Muscle of leg (tissue), 11 donors: Measurements from ENCODE around the gene OR10A3. TPM values are rescaled to one million over a fixed set of nuclear protein-coding genes. Genes with fewer than 3 reads are reported as not detected.

Experiments used
- DNase-seq: peaks from one replicate; pipeline ENCODE4 v3.0.0; 2013
- H3K27ac ChIP-seq: one replicate; pipeline ENCODE4 v1.5.1; 2013; ENCODE audit warnings: mild to moderate bottlenecking, low read length, control low read depth
- H3K27me3 ChIP-seq: one replicate; pipeline ENCODE4 v1.6.1; 2013; ENCODE audit warnings: low read length; ENCODE audit not compliant: control insufficient read depth, insufficient read depth
- H3K36me3 ChIP-seq: one replicate; pipeline ENCODE4 v1.6.1; 2013; ENCODE audit warnings: low read length; ENCODE audit not compliant: control insufficient read depth, insufficient read depth
- H3K4me1 ChIP-seq: one replicate; pipeline ENCODE4 v1.6.1; 2013; ENCODE audit warnings: low read length; ENCODE audit not compliant: control insufficient read depth, insufficient read depth
- H3K4me3 ChIP-seq: one replicate; pipeline ENCODE4 v1.5.1; 2013; ENCODE audit warnings: low read length, control low read depth
- H3K9me3 ChIP-seq: replicated peaks from 2 replicates; pipeline ENCODE4 v1.6.1; 2013; ENCODE audit warnings: low read depth, low read length; ENCODE audit not compliant: control insufficient read depth
- WGBS: methylation state at CpG from one replicate; pipeline ENCODE4 v1.1.5; 2013; ENCODE audit warnings: missing lambda C conversion rate; ENCODE audit not compliant: insufficient coverage; 5-methylcytosine and 5-hydroxymethylcytosine counted together
- polyA plus RNA-seq, 8 donors: library from polyadenylated mRNA; unstranded; fragments of 120-200 nt; gene quantifications; one replicate each; pipeline versions ENCODE4 v1.2.1 to v1.2.3, GENCODE V29; 2013; ENCODE audit warnings: inconsistent platforms in 1 of 8, low replicate concordance in 1 of 8; ENCODE audit not compliant: insufficient read length in 8 of 8, insufficient read depth in 1 of 8
- total RNA-seq: library from RNA; stranded (reverse); fragments of 120-200 nt; gene quantifications from one replicate; pipeline ENCODE4 v1.2.4, GENCODE V29; 2013

Gene OR10A3
- total and polyA plus RNA-seq, 9 donors, result 0.04 to 0.17 (median 0.12) TPM; not detected in 6

GRCh38 chr11:7971846-7972245 is 30.3 kb upstream of the OR10A3 start:
- Histone ChIP-seq H3K4me3 (no peak overlapping the region), H3K4me1 (no peaks in the 10 kb centered on the region), H3K27me3 (no peaks in the 10 kb centered on the region), H3K27ac (no peak overlapping the region), H3K9me3 (no peaks in the 10 kb centered on the region), H3K36me3 (no peaks in the 10 kb centered on the region)
- no peak for DNase-seq

DNA sequence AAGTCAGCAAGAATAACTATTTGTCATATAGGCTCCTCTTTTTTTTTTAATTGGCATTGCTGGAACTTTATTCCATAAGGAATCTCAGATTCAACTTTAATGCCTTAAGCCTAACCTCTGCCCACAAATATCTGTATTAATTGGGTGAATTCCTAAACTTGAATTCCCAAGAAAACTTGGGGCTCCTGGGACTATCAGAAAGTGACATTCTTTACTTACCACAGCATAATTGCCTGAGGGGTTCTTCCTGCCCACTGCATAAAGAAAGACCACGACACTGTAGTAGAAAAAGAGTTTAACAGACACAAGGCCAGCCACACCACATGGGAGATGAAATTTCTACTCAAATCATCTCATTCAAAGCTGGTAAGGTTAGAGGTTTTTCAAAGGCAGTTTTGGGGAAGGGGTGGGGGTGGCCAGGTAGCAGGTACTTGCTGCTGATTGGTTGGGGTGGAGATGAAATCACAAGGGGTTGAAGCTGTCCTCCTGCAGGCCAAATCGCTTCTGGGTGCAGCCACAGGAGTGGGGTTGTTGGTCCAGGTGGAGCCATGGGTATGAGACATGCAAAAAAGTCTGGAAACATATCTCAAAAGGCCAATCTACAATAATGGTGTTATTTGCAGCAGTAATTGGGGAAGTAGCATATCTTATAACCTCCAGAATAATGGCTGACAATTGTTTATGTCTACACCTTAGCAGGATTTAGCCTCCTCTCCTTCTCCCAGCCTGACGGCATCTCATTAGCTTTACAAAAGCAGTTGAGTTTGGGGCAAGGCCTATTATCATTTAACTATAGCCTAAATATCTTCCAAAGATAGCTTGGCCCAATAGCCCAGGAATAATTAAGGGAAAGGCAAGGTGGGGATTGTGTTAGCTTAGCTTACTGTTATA is 28.5 kb upstream of the OR10A3 start:
- H3K4me3 ChIP-seq, result no peak overlapping the region
- no peaks in the 10 kb centered on the region for H3K4me1 ChIP-seq
- no peak overlapping the region for H3K27ac ChIP-seq
- WGBS, result no CpG with 5 or more reads among the region's 3 CpGs
- H3K27me3 ChIP-seq, result no peaks in the 10 kb centered on the region
- H3K9me3 ChIP-seq, result no peaks in the 10 kb centered on the region
- DNase-seq, result no peak
- H3K36me3 ChIP-seq, result no peaks in the 10 kb centered on the region

DNA sequence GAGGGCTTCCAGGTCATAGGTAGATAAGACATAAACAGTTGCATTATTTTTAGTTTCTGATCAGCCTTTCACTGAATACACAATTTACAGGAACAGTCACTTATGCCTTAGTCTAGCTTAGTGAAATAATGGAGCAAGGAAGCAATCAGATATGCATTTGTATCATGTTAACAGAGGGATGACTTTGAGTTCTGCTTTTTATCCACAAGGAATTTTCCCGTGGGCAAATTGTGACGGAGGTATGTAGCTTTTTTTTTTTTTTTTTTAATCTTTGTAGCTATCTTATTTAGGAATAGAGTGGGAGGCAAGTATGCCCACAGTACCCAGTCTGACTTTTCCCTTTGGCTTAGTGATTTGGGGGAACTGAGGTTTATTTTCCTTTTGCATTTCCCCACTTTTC is 27.2 kb upstream of the OR10A3 start:
- Histone ChIP-seq H3K36me3 (no peaks in the 10 kb centered on the region), H3K4me1 (no peaks in the 10 kb centered on the region), H3K27ac (no peak overlapping the region), H3K4me3 (no peak overlapping the region), H3K27me3 (no peaks in the 10 kb centered on the region), H3K9me3 (no peaks in the 10 kb centered on the region)
- no peak for DNase-seq
- WGBS, result no CpG with 5 or more reads among the region's 2 CpGs

DNA sequence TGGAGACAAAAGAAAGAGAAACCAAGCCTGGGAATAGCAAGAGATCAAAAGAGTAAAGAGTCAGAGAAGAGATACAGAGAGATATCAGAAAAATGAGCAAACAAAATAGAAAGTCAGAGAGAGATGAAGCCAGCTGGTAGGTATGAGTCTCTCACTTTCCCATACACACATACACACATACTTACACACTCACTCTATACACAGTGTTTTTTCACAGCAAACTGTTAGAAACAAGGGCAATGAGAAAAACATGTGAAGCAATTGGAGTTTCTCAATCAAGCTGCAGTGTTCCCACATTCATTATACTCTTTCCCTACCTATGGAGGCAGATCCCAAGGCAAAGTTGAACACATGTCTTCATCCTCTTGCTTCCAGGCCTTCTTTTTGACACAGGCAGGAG is 26.3 kb upstream of the OR10A3 start:
- Histone ChIP-seq H3K9me3 (no peaks in the 10 kb centered on the region), H3K27me3 (no peaks in the 10 kb centered on the region), H3K4me3 (no peak overlapping the region), H3K4me1 (no peaks in the 10 kb centered on the region), H3K36me3 (no peaks in the 10 kb centered on the region), H3K27ac (no peak overlapping the region)
- no peak for DNase-seq

GRCh38 chr11:7967097-7967496 is 25.6 kb upstream of the OR10A3 start:
- no peak for DNase-seq
- WGBS, result 63% methylated on average over 1 of the region's 1 CpG
- no peaks in the 10 kb centered on the region for H3K9me3 ChIP-seq
- H3K27ac ChIP-seq, result no peak overlapping the region
- H3K27me3 ChIP-seq, result no peaks in the 10 kb centered on the region
- H3K36me3 ChIP-seq, result no peaks in the 10 kb centered on the region
- H3K4me3 ChIP-seq, result no peak overlapping the region
- H3K4me1 ChIP-seq, result no peaks in the 10 kb centered on the region

DNA sequence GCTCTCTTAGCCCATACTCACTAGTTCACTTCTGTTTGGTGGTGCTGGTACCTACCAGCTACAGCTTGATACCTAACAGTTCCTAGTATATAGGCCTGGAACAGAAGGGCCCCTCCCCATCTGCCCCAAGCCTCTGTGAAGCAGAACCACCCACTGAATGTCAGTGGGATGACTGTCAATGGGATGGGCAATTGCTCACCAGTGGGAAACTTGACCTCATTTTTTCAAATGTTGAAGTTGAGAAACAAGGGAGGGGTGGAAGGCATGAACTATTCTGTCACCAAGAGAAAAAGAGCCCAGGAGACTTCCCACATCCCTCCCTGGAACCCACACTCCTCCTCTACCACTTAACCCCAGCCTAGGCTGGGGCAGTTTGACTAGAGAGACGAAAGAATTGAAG is 23.9 kb upstream of the OR10A3 start, which contains the start of gene NLRP10:
Gene NLRP10, minus strand, starts transcription at position 62 of the 400 bp plus-strand sequence. CDS start 1,952 bp downstream, outside the sequence.
- H3K27ac ChIP-seq, result no peak within 1 kb of the TSS
- no CpG with 5 or more reads among the region's 1 CpG for WGBS
- no peaks in the 10 kb centered on the region for H3K9me3 ChIP-seq
- no peaks in the 10 kb centered on the region for H3K4me1 ChIP-seq
- no peak for DNase-seq
- H3K4me3 ChIP-seq, result no peak within 1 kb of the TSS
- no peaks in the 10 kb centered on the region for H3K36me3 ChIP-seq
- no peaks in the 10 kb centered on the region for H3K27me3 ChIP-seq

DNA sequence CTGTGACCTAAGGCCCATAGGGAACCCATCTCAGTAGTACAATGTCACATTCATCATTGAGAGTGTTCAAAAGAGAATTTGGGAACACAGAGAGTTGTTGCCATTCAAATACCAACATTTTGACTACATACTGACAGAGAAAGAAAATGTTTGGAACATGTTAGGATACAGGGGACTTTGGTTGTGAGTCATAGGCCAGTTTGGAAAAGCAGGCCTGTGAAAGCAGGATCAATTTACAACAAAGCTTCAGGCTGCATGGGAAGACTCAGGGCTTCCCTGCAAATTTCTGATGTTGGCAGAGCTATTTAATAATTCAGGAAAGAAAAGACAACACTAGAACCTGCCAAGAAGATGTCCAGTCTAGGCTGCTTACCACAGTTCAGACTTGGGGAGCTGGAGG is 23.4 kb upstream of the OR10A3 start:
- H3K27ac ChIP-seq, result no peak overlapping the region
- H3K4me1 ChIP-seq, result no peaks in the 10 kb centered on the region
- H3K36me3 ChIP-seq, result no peaks in the 10 kb centered on the region
- no peaks in the 10 kb centered on the region for H3K27me3 ChIP-seq
- H3K4me3 ChIP-seq, result no peak overlapping the region
- H3K9me3 ChIP-seq, result no peaks in the 10 kb centered on the region
- DNase-seq, result no peak

GRCh38 chr11:7964261-7964660 is 22.8 kb upstream of the OR10A3 start:
- no peaks in the 10 kb centered on the region for H3K27me3 ChIP-seq
- no peak overlapping the region for H3K4me3 ChIP-seq
- DNase-seq, result no peak
- no peaks in the 10 kb centered on the region for H3K4me1 ChIP-seq
- H3K9me3 ChIP-seq, result no peaks in the 10 kb centered on the region
- H3K36me3 ChIP-seq, result no peaks in the 10 kb centered on the region
- H3K27ac ChIP-seq, result no peak overlapping the region
- WGBS, result 66% methylated on average over 3 of the region's 3 CpGs

GRCh38 chr11:7955191-7955590 is 13.7 kb upstream of the OR10A3 start:
- DNase-seq, result no peak
- Histone ChIP-seq H3K4me1 (no peaks in the 10 kb centered on the region), H3K9me3 (no peaks in the 10 kb centered on the region), H3K4me3 (no peak overlapping the region), H3K36me3 (no peaks in the 10 kb centered on the region), H3K27ac (no peak overlapping the region), H3K27me3 (no peaks in the 10 kb centered on the region)
- WGBS, result no CpG with 5 or more reads among the region's 1 CpG

GRCh38 chr11:7949934-7950333 is 8.4 kb upstream of the OR10A3 start:
- H3K27ac ChIP-seq, result no peak overlapping the region
- no peak overlapping the region for H3K4me3 ChIP-seq
- no peaks in the 10 kb centered on the region for H3K4me1 ChIP-seq
- peaks cover 5% of the 10 kb centered on the region for H3K9me3 ChIP-seq
- WGBS, result no CpG with 5 or more reads among the region's 1 CpG
- no peaks in the 10 kb centered on the region for H3K36me3 ChIP-seq
- H3K27me3 ChIP-seq, result no peaks in the 10 kb centered on the region
- DNase-seq, result peak; percentile 7

GRCh38 chr11:7944123-7944522 is 2.6 kb upstream of the OR10A3 start:
- no peak overlapping the region for H3K4me3 ChIP-seq
- no peak overlapping the region for H3K27ac ChIP-seq
- H3K9me3 ChIP-seq, result peaks cover 21% of the 10 kb centered on the region
- H3K36me3 ChIP-seq, result no peaks in the 10 kb centered on the region
- no peaks in the 10 kb centered on the region for H3K27me3 ChIP-seq
- no CpG with 5 or more reads among the region's 2 CpGs for WGBS
- no peak for DNase-seq
- H3K4me1 ChIP-seq, result no peaks in the 10 kb centered on the region
